Testis (tissue), 3 donors: ENCODE measurements around the gene PGAP2. TPM values are rescaled to one million over a fixed set of nuclear protein-coding genes. Genes with fewer than 3 reads are reported as not detected.

Experiments used
- DNase-seq: peaks from one replicate; pipeline ENCODE4 v3.0.0-alpha.2; 2019
- H3K27ac ChIP-seq, 2 donors: fragments of 200-600 bp; sonication (generic); one replicate each; pipeline ENCODE4 v1.5.1; 2019
- H3K27me3 ChIP-seq: fragments of 200-600 bp; sonication (generic); one replicate; pipeline ENCODE4 v1.5.1; 2019
- H3K36me3 ChIP-seq: fragments of 200-600 bp; sonication (generic); one replicate; pipeline ENCODE4 v1.5.1; 2017; ENCODE audit warnings: low read depth; ENCODE audit errors: missing control alignments
- H3K4me1 ChIP-seq: fragments of 200-600 bp; sonication (generic); one replicate; pipeline ENCODE4 v1.5.1; 2019
- H3K4me3 ChIP-seq, 2 donors: fragments of 200-600 bp; sonication (generic); one replicate each; pipeline ENCODE4 v1.5.1; 2017 to 2019
- H3K9me3 ChIP-seq: fragments of 200-600 bp; sonication (generic); one replicate; pipeline ENCODE4 v1.5.1; 2017
- POLR2A ChIP-seq: fragments of 450-650 bp; IDR thresholded peaks from one replicate; pipeline ENCODE4 v1.6.1; 2017; ENCODE audit warnings: antibody characterized with exemption, mild to moderate bottlenecking, moderate library complexity
- WGBS, 2 donors: methylation state at CpG; one replicate each; pipeline ENCODE4 v1.1.5; 2018; 5-methylcytosine and 5-hydroxymethylcytosine counted together
- intact Hi-C: fragments of 100-400 bp; cut with DNase I; formaldehyde crosslinking; loops from one replicate; pipeline ENCODE4 v1.15.1; 2023; ENCODE audit warnings: low total_unique reads
- polyA plus RNA-seq: library from polyadenylated mRNA; stranded (reverse); fragments of 350-450 nt; fragmentation: Illumina TruSeq; extraction: RNeasy Lipid Tissue Mini Kit (QIAGEN cat#74804); gene quantifications from one replicate; pipeline ENCODE4 v1.2.3, GENCODE V29; 2014; ENCODE audit warnings: low read depth, low replicate concordance; ENCODE audit not compliant: insufficient read depth
- total RNA-seq, 2 donors: library from RNA; depleted of rRNA; stranded (reverse); fragments of >200 nt; gene quantifications; one replicate each; pipeline ENCODE4 v1.2.3, GENCODE V29; 2016
- TF ChIP-seq, protein P1 (sequence below), 3 experiments: fragments of 450-650 bp in 2 of 3; fragments of 200-600 bp in 1 of 3; sonication (generic) in 1 of 3; IDR thresholded peaks; one replicate each; pipeline ENCODE4 v1.5.1; 2016 to 2019; ENCODE audit warnings: antibody characterized with exemption in 3 of 3, mild to moderate bottlenecking in 2 of 3, moderate library complexity in 1 of 3

PGAP2 gene
- total and polyA plus RNA-seq, 3 donors from 2014 or later: 40.5 to 56.8 (median 54.4) TPM

DNA sequence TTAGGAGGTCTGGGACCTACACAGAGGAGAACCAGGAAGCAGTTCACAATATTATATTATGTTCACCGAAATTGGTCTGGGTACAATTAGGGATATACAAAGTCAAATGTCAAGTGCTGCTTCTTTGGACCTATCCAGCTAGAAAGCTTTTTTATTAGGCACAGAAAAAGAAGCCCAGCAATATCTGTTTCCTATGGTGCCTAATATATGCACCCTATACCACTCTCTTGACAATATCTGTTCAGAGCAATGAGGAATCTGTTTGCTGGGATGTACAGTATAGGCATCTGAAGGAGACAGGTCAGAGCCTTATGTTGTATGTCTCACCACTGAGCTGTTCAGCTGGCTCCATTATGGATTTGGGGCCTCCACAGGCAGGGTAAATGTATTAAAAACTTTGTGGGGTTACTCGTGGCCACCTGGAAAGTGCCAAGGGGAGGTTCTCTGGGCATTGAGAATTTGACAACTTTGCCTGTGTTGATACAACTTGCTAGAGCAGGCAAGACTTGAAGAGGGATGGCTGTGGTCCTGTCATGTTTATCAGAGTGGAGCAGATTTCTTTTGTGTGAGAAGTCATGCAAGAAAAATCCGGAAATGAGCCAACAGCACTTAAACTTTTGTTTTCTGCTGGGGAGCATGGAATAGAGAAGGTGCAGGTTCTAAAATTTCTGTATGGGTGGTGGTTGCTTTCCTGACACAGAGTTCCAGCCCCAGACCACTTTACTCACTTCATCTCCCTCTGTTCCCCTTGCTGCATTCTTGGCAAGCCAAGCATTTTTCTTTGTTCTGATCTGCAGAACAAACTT, 57.2 kb downstream of the PGAP2 start:
- Histone ChIP-seq H3K4me3 (no peak overlapping the region), H3K9me3 (no peaks in the 10 kb centered on the region), H3K27ac (peak overlapping the region in 1 of 2 donors; percentile 67), H3K36me3 (no peaks in the 10 kb centered on the region), H3K27me3 (no peaks in the 10 kb centered on the region), H3K4me1 (peaks cover 44% of the 10 kb centered on the region)
- no peak for DNase-seq
- TF ChIP-seq, protein P1, sequence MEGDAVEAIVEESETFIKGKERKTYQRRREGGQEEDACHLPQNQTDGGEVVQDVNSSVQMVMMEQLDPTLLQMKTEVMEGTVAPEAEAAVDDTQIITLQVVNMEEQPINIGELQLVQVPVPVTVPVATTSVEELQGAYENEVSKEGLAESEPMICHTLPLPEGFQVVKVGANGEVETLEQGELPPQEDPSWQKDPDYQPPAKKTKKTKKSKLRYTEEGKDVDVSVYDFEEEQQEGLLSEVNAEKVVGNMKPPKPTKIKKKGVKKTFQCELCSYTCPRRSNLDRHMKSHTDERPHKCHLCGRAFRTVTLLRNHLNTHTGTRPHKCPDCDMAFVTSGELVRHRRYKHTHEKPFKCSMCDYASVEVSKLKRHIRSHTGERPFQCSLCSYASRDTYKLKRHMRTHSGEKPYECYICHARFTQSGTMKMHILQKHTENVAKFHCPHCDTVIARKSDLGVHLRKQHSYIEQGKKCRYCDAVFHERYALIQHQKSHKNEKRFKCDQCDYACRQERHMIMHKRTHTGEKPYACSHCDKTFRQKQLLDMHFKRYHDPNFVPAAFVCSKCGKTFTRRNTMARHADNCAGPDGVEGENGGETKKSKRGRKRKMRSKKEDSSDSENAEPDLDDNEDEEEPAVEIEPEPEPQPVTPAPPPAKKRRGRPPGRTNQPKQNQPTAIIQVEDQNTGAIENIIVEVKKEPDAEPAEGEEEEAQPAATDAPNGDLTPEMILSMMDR (IDR thresholded peaks at IDR 0.05): no peak
- no peak for TF ChIP-seq POLR2A
- intact Hi-C loops: no loop called here
- 46 to 57% methylated on average over 3 of the region's 3 CpGs for WGBS, 2 donors

DNA sequence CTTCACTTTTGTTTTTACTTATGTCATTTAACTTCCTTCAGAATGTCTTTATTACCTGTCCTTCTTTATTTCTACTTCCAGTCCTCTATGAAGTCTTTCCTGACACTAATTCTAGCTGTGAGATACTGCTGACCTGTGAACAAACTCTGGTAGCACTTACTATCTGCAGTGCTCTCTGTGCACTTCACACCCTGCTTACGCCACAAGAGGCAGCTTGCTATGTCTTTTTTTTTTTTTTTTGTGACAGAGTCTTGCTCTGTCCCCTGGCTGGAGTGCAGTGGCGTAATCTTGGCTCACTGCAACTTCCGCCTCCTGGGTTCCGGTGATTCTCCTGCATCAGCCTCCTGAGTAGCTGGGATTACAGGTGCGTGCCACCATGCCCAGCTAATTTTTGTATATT, 57.8 kb downstream of the PGAP2 start:
- Histone ChIP-seq H3K4me1 (peaks cover 42% of the 10 kb centered on the region), H3K36me3 (no peaks in the 10 kb centered on the region), H3K27ac (peak overlapping the region; percentile 26 to 67), H3K4me3 (no peak overlapping the region), H3K27me3 (no peaks in the 10 kb centered on the region), H3K9me3 (no peaks in the 10 kb centered on the region)
- WGBS, 2 donors: 82 to 85% methylated on average over 5 of the region's 5 CpGs
- TF ChIP-seq, protein P1 (IDR thresholded peaks at IDR 0.05): no peak
- no peak for TF ChIP-seq POLR2A
- intact Hi-C loops: no loop called here
- no peak for DNase-seq

DNA sequence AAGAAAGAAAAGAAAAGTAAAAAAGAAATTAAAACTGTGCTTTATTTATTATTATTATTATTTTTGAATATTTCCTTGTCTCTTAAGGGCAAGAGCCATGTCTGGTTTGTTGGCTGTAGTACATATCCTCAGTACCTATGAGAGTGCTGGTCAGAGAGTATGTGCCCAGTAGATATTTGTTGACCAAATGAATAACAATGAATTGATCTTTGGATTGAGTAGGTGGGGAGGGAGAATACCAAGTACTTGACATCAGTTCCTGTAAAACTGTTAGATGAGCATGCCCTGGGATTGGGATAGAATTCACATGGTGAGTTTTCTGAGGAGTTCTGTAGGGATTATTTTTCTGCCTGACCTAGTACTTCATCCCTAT, 58.5 kb downstream of the PGAP2 start:
- Histone ChIP-seq H3K36me3 (no peaks in the 10 kb centered on the region), H3K4me1 (peaks cover 38% of the 10 kb centered on the region), H3K9me3 (no peaks in the 10 kb centered on the region), H3K27ac (peak overlapping the region; percentile 26 to 67), H3K4me3 (no peak overlapping the region), H3K27me3 (no peaks in the 10 kb centered on the region)
- intact Hi-C loops: no loop called here
- TF ChIP-seq, protein P1 (IDR thresholded peaks at IDR 0.05): no peak
- no peak for TF ChIP-seq POLR2A
- DNase-seq: no peak

DNA sequence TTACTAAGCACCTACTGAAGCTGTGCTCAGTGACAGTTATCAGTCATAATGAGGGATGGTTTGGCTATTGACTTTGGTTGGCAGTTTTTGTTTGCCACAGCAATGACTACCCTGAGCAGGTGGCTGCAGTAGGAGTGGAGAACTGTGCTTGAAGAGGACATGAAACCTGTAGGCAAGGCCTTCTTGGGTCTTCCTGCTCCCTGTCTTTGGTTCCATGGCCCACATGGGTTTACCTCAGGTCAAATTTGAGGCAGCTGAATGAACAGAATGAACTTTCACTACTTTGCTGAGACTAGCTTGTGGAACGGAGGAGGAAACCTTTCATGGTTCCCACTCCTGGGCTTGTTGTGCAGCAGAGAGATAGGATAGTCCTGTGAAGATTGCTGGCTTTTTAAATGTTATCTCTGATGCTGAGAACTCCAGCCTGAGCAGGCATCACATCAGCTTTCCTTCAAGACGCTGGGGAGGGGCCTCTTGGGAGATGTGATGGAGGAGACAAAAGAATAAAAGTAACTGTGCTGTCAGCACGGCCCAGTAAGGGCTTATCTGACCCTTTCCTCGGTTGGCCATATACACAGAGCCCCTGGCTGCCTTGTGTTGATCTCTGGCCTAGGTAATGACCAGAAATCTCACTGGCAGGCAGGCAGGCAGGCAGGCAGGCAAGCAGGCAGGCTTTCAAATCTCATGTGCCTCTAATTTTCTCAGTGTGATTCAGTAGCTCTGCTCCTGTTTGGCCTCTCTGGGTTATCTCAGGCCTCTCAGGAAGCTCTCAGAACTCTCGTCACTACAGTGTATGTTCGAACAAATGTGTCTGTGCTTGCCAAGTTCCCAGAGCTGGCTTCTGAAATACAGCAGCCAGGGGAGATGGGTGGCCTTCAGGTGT, 59.1 kb downstream of the PGAP2 start:
- 37 to 53% methylated on average over 4 to 6 of the region's 6 CpGs for WGBS, 2 donors
- TF ChIP-seq POLR2A: no peak
- TF ChIP-seq, protein P1 (IDR thresholded peaks at IDR 0.05): no peak
- H3K27me3 ChIP-seq: no peaks in the 10 kb centered on the region
- H3K27ac ChIP-seq: peak overlapping the region; percentile 26 to 67
- peaks cover 37% of the 10 kb centered on the region for H3K4me1 ChIP-seq
- DNase-seq: peak; percentile 58
- H3K36me3 ChIP-seq: no peaks in the 10 kb centered on the region
- intact Hi-C loops: no loop called here
- H3K4me3 ChIP-seq: no peak overlapping the region
- no peaks in the 10 kb centered on the region for H3K9me3 ChIP-seq
